GM10248 (cell line): ENCODE results near the gene MAML3.

Source experiments
- CTCF ChIA-PET: fragments of 300-600 bp; sonication (Branson Sonifier 250); formaldehyde crosslinking; extraction: SDS; loops from one replicate; lab custom pipeline; 2021; ENCODE audit warnings: antibody characterized with exemption; lab: Yijun Ruan, JAX
- POLR2A ChIA-PET: fragments of 350-650 bp; sonication (Branson Sonifier 250); formaldehyde crosslinking; extraction: SDS; loops from one replicate; lab custom pipeline; 2020; ENCODE audit warnings: antibody characterized with exemption; lab: Yijun Ruan, JAX
- DNase-seq: peaks from one replicate; pipeline ENCODE4 v3.0.0; 2012; ENCODE audit errors: extremely low spot score
- TF ChIP-seq, protein P1 (sequence below): IDR thresholded peaks from 2 replicates; pipeline ENCODE4 v1.5.1; 2012; ENCODE audit warnings: mild to moderate bottlenecking, low read depth; ENCODE audit errors: extremely low read depth, missing control alignments, control extremely low read depth

The MAML3 gene

DNA sequence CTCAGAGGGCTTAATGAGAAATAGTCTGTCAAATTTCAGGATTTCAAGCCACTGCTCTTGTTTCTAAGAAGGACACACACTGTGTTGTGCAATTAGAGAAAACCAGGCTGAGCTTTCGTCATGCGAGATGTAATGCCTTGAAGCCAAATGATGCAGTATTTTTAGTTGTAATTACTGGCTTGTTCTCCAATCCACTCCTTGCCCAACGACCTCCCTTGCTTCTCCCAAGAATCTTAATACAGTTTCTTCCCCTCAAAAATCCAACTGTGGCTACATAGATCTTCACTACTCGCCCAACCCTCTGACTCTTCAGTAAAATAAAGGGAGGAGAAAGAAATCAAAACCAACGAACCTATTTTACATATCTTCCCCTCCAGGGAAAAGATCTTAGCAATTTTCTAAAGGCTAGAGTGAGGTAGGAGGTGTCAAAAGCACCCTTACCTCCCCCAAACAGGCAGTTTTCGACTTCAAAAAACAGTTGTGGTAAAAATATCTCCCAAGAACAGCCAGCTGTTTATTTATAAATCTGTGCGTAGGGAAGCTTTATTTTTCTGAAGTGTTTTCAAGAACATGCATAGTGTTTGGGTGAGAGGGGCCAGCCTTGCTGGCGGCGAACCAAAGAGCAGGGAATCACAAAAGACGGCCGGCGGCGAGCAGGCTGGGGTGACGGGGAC lies 419.6 kb downstream of the MAML3 start:
- ChIA-PET CTCF (interaction anchor here (0.6 to 1.4 kb wide), 6 partner anchors 10 to 626 kb away, joined by 3 to 5 read pairs (median 4); no protein-coding TSS in a partner anchor), POLR2A (no interaction called here)
- TF ChIP-seq, protein P1, sequence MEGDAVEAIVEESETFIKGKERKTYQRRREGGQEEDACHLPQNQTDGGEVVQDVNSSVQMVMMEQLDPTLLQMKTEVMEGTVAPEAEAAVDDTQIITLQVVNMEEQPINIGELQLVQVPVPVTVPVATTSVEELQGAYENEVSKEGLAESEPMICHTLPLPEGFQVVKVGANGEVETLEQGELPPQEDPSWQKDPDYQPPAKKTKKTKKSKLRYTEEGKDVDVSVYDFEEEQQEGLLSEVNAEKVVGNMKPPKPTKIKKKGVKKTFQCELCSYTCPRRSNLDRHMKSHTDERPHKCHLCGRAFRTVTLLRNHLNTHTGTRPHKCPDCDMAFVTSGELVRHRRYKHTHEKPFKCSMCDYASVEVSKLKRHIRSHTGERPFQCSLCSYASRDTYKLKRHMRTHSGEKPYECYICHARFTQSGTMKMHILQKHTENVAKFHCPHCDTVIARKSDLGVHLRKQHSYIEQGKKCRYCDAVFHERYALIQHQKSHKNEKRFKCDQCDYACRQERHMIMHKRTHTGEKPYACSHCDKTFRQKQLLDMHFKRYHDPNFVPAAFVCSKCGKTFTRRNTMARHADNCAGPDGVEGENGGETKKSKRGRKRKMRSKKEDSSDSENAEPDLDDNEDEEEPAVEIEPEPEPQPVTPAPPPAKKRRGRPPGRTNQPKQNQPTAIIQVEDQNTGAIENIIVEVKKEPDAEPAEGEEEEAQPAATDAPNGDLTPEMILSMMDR = no peak
- DNase-seq = no peak

DNA sequence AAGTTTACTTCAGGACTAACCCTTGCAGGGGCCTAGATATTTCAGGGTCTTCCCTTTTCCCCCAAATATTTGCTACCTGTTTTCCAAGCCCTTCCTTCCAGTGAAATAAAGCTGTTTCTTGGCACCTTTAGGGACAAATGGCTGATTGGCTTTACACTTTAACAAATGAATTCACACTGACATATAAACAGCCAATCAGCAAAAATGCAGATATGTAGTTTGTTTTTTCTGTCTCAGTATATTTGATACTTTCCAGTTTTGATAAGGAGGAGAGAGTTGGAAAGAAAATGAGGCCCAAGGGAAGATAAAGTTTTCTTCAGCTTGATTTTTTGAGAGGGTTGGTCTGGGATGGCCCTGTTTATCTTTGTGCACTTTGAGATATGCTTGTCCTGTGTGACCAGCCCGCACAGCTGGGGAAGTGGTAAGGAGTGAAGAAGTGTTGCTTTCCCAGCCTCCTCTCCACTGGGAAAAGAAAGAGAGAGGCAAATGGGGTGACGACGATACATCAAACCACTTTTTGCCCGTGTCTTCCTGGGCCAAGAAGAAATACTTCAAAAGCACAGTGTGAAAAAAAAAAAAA lies 420.9 kb downstream of the MAML3 start:
- ChIA-PET POLR2A (no interaction called here), CTCF (interaction anchor here (1.1 to 1.5 kb wide), 2 partner anchors 9 to 541 kb away, joined by 3 to 6 read pairs; no protein-coding TSS in a partner anchor)
- DNase-seq = no peak
- TF ChIP-seq, protein P1 = no peak

DNA sequence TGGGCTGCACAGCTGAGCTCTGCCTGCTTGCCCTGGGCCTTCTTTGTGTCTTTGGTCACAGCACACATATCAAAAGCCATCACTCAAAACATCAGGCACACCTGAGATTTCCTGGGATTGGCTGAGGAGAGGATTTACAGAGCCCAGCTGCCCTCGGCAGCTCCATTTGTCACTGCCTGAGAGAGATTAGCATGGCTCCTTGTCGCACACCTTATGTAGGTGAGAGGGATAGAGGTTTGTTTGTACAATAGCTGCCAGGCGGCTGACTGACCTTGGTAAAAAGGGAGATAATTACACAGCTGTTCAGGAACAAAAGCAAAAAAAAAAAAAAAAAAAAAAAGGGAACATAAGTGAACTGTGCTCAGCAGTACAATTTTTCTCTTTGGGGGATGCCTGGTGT lies 425.1 kb downstream of the MAML3 start:
- TF ChIP-seq, protein P1 = no peak
- ChIA-PET CTCF (no interaction called here), POLR2A (no interaction called here)

DNA sequence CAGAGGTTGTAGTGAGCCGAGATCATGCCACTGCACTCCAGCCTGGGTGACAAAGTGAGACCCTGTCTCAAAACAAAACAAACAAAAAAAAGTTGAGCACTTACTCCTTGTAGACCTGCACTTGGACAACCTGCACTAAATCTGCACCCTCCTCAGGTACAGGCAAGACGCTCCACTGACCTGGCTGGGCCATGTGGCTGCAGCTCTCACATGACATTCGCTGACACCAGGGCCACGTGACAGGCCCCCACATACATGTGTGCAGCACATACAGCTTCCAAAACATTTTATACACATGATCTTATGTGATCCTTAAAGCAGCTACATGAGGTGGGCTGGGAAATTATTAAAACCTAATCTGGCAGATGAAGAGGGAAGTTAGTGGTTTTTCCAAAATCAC lies 425.8 kb downstream of the MAML3 start:
- TF ChIP-seq, protein P1 = no peak
- ChIA-PET CTCF (no interaction called here), POLR2A (no interaction called here)
- no peak for DNase-seq

More for the DNA sequence above, 425.1 kb downstream of the MAML3 start:
- DNase-seq = no peak

DNA sequence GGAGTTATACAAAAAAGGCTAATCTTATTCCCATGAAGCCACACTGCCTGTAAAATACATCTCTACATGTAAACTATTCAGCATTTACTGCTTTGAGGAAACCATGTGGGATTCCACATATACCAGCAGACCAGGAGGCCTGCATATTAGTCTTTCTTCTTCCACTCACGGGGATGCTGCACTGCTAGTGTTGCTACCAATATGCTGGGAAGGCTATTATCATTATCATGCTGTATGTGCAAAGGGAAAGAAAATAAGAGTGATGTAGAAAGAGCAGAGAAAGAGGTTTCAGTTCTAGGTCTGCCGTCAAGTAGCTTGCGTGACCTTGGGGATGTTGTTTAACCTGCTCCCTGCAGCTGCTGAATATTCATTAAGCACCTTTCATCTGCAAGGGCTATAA lies 427.4 kb downstream of the MAML3 start:
- ChIA-PET POLR2A (no interaction called here), CTCF (interaction anchor here (1.2 kb wide), 1 partner anchor 70 kb away, joined by 3 read pairs; no protein-coding TSS in a partner anchor)
- DNase-seq = no peak
- TF ChIP-seq, protein P1 = no peak

DNA sequence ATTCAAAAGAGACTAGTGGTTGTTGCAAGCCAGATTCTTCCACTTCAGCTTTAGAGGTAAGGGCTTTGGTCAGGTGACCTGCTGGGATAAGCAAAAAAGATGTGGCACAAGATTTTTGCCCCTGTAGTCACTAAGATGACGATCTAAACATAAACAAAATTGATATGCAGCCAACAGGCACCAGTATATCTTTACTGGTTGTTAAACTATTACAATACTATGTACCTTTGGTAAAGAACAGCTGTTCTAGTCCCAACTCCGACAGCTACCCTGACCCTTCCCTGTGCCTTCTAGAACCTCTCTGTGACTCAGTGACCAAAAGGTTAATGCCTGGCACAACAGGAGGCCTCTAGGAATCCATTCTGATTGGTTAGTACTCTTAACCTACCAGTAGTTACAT lies 428.7 kb downstream of the MAML3 start:
- CTCF ChIA-PET = no interaction called here
- POLR2A ChIA-PET = no interaction called here
- TF ChIP-seq, protein P1 = no peak
- DNase-seq = no peak
